HAP-1 (cell line): Measurements from ENCODE around the gene NFATC2.
A peak's percentile ranks its signal among the peaks of the same experiment; 100 is the strongest.

Experiments
- DNase-seq, 2 experiments: peaks; one replicate each; pipeline ENCODE4 v3.0.0-alpha.2; 2016 to 2020; ENCODE audit warnings: low spot score in 2 of 2
- H3K27me3 ChIP-seq: fragments of 250-450 bp; sonication (Bioruptor Pico); 2 replicates; pipeline ENCODE4 v1.5.1; 2020; ENCODE audit warnings: low read depth, mild to moderate bottlenecking, moderate library complexity
- H3K36me3 ChIP-seq: fragments of 250-450 bp; sonication (Bioruptor Pico); replicated peaks from 2 replicates; pipeline ENCODE4 v1.5.1; 2020; ENCODE audit warnings: mild to moderate bottlenecking
- H3K4me1 ChIP-seq: fragments of 250-450 bp; sonication (Bioruptor Pico); 2 replicates; pipeline ENCODE4 v1.5.1; 2020; ENCODE audit warnings: mild to moderate bottlenecking
- H3K4me3 ChIP-seq: fragments of 250-450 bp; sonication (Bioruptor Pico); 2 replicates; pipeline ENCODE4 v1.5.1; 2020; ENCODE audit warnings: mild to moderate bottlenecking, moderate library complexity
- H3K9me3 ChIP-seq: fragments of 250-450 bp; sonication (Bioruptor Pico); 2 replicates; pipeline ENCODE4 v1.5.1; 2020; ENCODE audit warnings: mild to moderate bottlenecking, moderate library complexity
- in situ Hi-C: fragments of 300-500 bp; cut with MboI; formaldehyde crosslinking; loops from 3 replicates; pipeline ENCODE4 v1.14.3; 2020; ENCODE audit warnings: low sequenced_read_pairs, inconsistent platforms, mixed read lengths

NFATC2 gene

GRCh38 chr20:51452734-51453365, 89.7 kb downstream of the NFATC2 start:
- H3K4me1 ChIP-seq: peaks cover 5% of the 10 kb centered on the region
- in situ Hi-C loops: no loop called here
- DNase-seq: no peak
- no peak overlapping the region for H3K4me3 ChIP-seq
- no peaks in the 10 kb centered on the region for H3K36me3 ChIP-seq
- H3K27me3 ChIP-seq: no peaks in the 10 kb centered on the region
- H3K9me3 ChIP-seq: no peaks in the 10 kb centered on the region

- Histone ChIP-seq H3K27me3 (no peaks in the 10 kb centered on the region), H3K9me3 (no peaks in the 10 kb centered on the region), H3K4me1 (peaks cover 9% of the 10 kb centered on the region), H3K36me3 (no peaks in the 10 kb centered on the region), H3K4me3 (no peak overlapping the region)
- in situ Hi-C loops: no loop called here
- DNase-seq: no peak
These were observed 90.4 kb downstream of the NFATC2 start for GRCh38 chr20:51452091-51452613.

DNA sequence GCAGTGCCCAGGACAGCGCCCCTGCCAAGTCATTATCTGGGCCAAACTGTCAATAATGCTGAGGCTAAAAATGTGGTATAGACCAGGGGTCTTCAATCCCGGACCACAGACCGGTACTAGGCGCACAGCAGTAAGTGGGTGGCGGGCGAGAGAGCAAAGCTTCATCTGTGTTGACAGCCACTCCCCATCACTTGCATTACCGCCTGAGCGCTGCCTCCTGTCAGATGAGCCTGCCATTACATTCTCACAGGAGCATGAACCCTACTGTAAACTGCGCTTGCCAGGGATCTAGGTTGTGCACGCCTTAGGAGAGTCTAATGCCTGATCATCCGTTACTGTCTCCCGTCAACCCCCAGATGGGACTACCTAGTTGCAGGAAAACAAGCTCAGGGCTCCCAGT, 91.0 kb downstream of the NFATC2 start:
- Histone ChIP-seq H3K4me1 (peaks cover 13% of the 10 kb centered on the region), H3K9me3 (no peaks in the 10 kb centered on the region), H3K27me3 (no peaks in the 10 kb centered on the region), H3K36me3 (no peaks in the 10 kb centered on the region), H3K4me3 (no peak overlapping the region)
- no peak for DNase-seq
- in situ Hi-C loops: no loop called here

DNA sequence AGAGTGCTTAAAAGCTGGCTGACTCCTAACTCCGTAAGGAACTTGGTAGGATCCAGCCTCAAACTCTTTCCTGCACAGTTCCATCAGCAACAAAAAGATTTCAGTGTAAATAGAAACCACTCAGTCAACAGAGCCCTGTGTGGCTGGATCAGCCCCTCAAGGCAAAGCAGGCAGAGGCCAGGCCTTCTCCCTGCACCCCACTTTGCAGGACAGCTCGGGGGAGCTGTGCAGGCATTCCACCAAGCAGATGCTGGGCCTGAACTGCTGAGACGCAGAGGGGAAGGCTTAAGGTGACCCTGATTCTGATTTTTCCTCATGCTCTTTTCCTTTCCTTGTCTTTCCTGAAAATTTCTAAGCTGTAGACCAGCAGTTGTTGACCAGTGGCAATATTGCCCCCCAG, 91.5 kb downstream of the NFATC2 start:
- in situ Hi-C loops: no loop called here
- Histone ChIP-seq H3K4me3 (no peak overlapping the region), H3K4me1 (peaks cover 10% of the 10 kb centered on the region), H3K36me3 (no peaks in the 10 kb centered on the region), H3K9me3 (no peaks in the 10 kb centered on the region), H3K27me3 (no peaks in the 10 kb centered on the region)
- DNase-seq: no peak

DNA sequence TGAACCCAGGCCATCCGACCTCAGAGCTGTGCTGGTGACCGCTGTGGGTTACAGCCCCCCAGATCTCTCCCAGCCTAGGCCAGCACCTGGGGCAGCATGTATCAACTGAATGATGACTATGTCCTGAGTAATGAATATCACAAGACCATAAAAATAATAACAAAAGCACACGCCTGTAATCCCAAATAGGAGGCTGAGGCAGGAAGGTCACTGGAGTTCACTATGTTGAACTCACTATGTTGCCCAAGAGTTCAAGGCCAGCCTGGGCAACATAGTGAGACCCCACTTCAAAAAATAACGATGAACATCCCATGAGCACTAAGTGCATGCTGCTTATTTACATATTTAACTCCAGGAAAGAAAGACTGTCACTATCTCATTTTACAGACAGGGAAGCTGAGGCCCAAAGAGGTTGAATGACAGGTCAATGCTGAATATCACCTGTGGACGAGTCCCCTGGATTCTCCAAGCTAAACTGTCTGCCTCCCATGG, 92.3 kb downstream of the NFATC2 start:
- Histone ChIP-seq H3K4me1 (peaks cover 10% of the 10 kb centered on the region), H3K36me3 (no peaks in the 10 kb centered on the region), H3K9me3 (no peaks in the 10 kb centered on the region), H3K4me3 (no peak overlapping the region), H3K27me3 (no peaks in the 10 kb centered on the region)
- in situ Hi-C loops: no loop called here
- no peak for DNase-seq

DNA sequence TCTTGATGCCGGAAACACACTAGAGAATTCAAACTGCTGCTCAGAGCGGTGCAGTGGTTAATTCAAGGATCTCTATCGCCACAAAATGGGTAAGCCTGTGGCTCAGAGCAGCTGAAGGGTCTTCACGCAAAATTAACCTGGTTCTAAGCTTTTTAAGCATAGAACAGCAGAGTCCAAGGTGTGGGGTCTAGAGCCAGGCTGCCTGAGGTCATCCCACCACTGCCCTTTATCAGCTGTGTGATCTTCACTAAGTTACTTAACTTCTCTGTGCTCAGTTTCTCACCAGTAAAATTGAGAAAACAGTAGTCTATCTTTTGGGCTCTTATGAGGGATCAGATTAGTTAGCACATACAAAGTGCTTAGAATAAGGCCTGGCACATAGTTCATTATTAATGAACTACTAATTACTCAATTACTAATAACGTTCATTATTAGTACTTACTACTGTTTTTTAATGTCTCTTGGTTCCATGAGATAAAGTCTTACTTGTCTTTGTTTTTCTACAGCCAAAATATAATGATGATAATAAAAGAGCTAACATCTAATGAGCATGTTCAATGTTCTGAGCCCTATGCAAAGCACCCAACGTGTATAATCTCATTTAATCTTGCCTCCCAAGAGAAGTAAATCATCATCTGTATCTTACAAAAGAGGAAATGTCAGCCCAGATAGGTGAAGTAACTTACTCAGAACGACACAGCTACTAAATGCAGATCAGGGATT, 92.9 kb downstream of the NFATC2 start:
- Histone ChIP-seq H3K4me3 (no peak overlapping the region), H3K4me1 (peaks cover 10% of the 10 kb centered on the region), H3K9me3 (no peaks in the 10 kb centered on the region), H3K27me3 (no peaks in the 10 kb centered on the region), H3K36me3 (no peaks in the 10 kb centered on the region)
- in situ Hi-C loops: no loop called here
- DNase-seq: no peak

DNA sequence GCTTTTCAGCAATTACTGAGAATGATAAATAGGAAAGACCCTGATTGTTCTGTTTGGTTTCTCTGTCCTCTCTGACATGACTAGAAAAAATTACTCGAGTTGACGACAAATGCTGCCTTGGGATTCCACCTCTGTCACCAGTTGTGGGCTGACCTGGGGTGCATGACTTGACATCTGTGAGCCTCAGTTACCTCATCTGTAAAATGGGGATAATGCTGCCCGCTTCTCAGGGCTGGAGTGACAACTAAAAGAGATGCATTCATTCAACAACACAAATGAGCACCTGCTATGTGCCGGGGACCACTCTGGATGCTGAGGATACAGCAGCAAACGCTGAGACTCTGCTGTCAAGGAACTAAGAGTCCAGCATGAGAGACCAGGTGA, 94.8 kb downstream of the NFATC2 start:
- in situ Hi-C loops: no loop called here

GRCh38 chr20:51447097-51447764, 95.3 kb downstream of the NFATC2 start:
- in situ Hi-C loops: no loop called here
- no peaks in the 10 kb centered on the region for H3K36me3 ChIP-seq
- H3K4me3 ChIP-seq: no peak overlapping the region
- peaks cover 10% of the 10 kb centered on the region for H3K4me1 ChIP-seq
- no peaks in the 10 kb centered on the region for H3K9me3 ChIP-seq
- DNase-seq: peak; percentile 51 to 68
- no peaks in the 10 kb centered on the region for H3K27me3 ChIP-seq

More for the DNA sequence above, 94.8 kb downstream of the NFATC2 start:
- Histone ChIP-seq H3K27me3 (no peaks in the 10 kb centered on the region), H3K9me3 (no peaks in the 10 kb centered on the region), H3K4me3 (no peak overlapping the region), H3K36me3 (no peaks in the 10 kb centered on the region), H3K4me1 (peaks cover 10% of the 10 kb centered on the region)
- no peak for DNase-seq

GRCh38 chr20:51446656-51447055, 95.9 kb downstream of the NFATC2 start:
- no peak for DNase-seq
- Histone ChIP-seq H3K36me3 (no peaks in the 10 kb centered on the region), H3K9me3 (no peaks in the 10 kb centered on the region), H3K4me3 (no peak overlapping the region), H3K4me1 (peaks cover 10% of the 10 kb centered on the region), H3K27me3 (no peaks in the 10 kb centered on the region)
- in situ Hi-C loops: no loop called here

DNA sequence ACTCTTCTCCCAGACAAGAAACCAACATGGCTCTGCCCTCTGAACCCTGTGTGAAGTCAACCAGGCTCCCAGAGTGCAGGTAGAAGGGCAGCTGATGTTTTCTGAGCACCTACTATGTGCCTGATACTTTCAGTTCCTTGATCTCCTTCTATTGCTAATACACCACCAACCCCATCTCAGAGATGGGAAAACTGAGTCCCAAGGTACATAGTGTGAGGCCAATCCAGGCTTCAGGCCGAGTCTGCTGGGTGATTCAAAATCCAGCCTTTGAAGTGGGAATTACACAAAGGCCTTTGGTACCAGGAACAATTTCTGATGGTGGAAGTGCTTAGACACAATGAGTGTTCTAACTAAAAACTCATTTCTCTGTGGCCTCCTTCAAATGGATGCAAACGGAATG, 96.3 kb downstream of the NFATC2 start:
- H3K36me3 ChIP-seq: no peaks in the 10 kb centered on the region
- H3K4me1 ChIP-seq: peaks cover 10% of the 10 kb centered on the region
- no peaks in the 10 kb centered on the region for H3K27me3 ChIP-seq
- no peak for DNase-seq
- no peaks in the 10 kb centered on the region for H3K9me3 ChIP-seq
- H3K4me3 ChIP-seq: no peak overlapping the region
- in situ Hi-C loops: no loop called here

- H3K27me3 ChIP-seq: no peaks in the 10 kb centered on the region
- H3K9me3 ChIP-seq: no peaks in the 10 kb centered on the region
- peaks cover 10% of the 10 kb centered on the region for H3K4me1 ChIP-seq
- H3K4me3 ChIP-seq: no peak overlapping the region
- no peaks in the 10 kb centered on the region for H3K36me3 ChIP-seq
- in situ Hi-C loops: no loop called here
- no peak for DNase-seq
These were observed 96.9 kb downstream of the NFATC2 start for GRCh38 chr20:51445591-51445990.

- Histone ChIP-seq H3K4me1 (peaks cover 10% of the 10 kb centered on the region), H3K27me3 (no peaks in the 10 kb centered on the region), H3K9me3 (no peaks in the 10 kb centered on the region), H3K4me3 (no peak overlapping the region), H3K36me3 (no peaks in the 10 kb centered on the region)
- no peak for DNase-seq
- in situ Hi-C loops: no loop called here
These were observed 97.5 kb downstream of the NFATC2 start for GRCh38 chr20:51444922-51445438.

DNA sequence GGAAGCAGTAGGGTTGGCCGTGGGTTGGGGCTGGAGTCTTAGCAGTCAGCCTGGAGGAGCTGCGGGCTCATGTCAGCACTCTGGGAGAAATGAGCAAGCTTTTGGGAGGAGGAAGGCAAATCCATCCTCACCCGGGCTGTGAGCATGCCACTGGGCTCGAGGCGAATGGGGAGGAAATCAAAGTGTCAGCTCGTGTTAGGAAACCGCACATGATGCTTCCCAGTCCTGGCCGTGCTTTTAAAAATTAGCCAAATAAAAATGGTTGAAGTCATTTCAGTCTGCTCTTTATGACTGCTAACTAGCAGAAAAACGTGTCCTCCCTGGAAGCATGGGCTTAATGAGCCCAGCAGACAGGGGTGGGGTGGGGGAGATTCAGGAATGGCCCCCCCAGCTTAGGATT, 98.1 kb downstream of the NFATC2 start:
- peaks cover 10% of the 10 kb centered on the region for H3K4me1 ChIP-seq
- H3K4me3 ChIP-seq: no peak overlapping the region
- H3K9me3 ChIP-seq: no peaks in the 10 kb centered on the region
- H3K27me3 ChIP-seq: no peaks in the 10 kb centered on the region
- in situ Hi-C loops: no loop called here
- H3K36me3 ChIP-seq: no peaks in the 10 kb centered on the region
- no peak for DNase-seq

DNA sequence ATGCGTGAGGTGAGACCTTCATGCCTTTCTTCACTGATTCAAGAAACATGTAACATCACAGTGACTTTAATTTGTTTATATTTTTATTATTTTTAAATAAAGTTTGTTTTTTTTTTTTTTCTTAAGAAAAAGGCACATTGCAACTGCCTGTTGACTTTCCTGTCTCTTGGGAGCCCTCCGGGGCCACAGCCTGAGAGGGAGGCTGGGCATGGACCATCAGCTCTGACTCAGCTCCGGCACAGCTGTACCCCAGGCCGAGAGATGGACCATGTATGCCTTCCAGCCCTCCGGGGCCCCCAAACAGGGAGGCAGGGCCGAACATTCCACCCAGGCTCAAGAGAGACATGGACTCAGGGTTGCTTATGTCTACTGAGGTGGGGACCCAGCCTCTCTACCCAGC, 99.9 kb downstream of the NFATC2 start:
- in situ Hi-C loops: no loop called here
- H3K27me3 ChIP-seq: no peaks in the 10 kb centered on the region
- H3K4me3 ChIP-seq: no peak overlapping the region
- no peak for DNase-seq
- H3K36me3 ChIP-seq: no peaks in the 10 kb centered on the region
- peaks cover 10% of the 10 kb centered on the region for H3K4me1 ChIP-seq
- H3K9me3 ChIP-seq: no peaks in the 10 kb centered on the region
